DND-41 (cell line): ENCODE results near the gene SYNDIG1.

Experiments used
- EZH2 ChIP-seq: IDR thresholded peaks from 3 replicates; pipeline ENCODE4 v1.6.1; 2012; ENCODE audit warnings: borderline replicate concordance, low read depth, mild to moderate bottlenecking, moderate library complexity, low read length, inconsistent platforms; ENCODE audit not compliant: severe bottlenecking
- TF ChIP-seq, protein P1 (sequence below): IDR thresholded peaks from 2 replicates; pipeline ENCODE4 v1.5.1; 2012; ENCODE audit warnings: borderline replicate concordance, low read length, moderate library complexity, mild to moderate bottlenecking; ENCODE audit not compliant: poor library complexity, severe bottlenecking; ENCODE audit errors: extremely low read depth

DNA sequence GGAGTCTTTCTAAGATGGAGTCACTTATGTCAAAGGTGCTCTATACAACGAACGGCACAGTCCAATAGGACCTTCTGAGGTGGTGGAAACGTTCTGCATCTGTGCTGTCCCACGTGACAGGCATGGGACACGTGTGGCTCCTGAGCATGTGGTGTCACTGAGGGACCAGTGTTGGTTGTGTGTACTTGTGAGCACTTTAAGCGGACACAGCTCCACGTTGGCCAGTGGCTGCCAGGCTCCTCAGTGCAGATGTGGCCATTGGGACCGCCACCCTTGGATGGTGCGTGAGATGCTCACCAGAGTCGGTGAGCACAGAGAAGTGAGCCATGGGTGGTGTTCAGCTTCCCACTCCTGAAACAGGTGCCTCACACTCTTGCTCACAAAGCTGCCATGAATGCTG is 110.0 kb downstream of the SYNDIG1 start:
- TF ChIP-seq, protein P1, sequence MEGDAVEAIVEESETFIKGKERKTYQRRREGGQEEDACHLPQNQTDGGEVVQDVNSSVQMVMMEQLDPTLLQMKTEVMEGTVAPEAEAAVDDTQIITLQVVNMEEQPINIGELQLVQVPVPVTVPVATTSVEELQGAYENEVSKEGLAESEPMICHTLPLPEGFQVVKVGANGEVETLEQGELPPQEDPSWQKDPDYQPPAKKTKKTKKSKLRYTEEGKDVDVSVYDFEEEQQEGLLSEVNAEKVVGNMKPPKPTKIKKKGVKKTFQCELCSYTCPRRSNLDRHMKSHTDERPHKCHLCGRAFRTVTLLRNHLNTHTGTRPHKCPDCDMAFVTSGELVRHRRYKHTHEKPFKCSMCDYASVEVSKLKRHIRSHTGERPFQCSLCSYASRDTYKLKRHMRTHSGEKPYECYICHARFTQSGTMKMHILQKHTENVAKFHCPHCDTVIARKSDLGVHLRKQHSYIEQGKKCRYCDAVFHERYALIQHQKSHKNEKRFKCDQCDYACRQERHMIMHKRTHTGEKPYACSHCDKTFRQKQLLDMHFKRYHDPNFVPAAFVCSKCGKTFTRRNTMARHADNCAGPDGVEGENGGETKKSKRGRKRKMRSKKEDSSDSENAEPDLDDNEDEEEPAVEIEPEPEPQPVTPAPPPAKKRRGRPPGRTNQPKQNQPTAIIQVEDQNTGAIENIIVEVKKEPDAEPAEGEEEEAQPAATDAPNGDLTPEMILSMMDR, result no peak
- no peak for TF ChIP-seq EZH2
